Activated CD4-positive, alpha-beta T cell treated with anti-CD3 and anti-CD28 coated beads for 36 hours (primary cell): ENCODE measurements around the gene TTC39B. TPM values are rescaled to one million over a fixed set of nuclear protein-coding genes. Genes with fewer than 3 reads are reported as not detected.
"Not testable (repeated sequence)": the region's sequence is repeated elsewhere in the genome, so short reads cannot be mapped to it uniquely, and the experiment has no call there.

Experiments used
- ATAC-seq: fragments of 200-7000 bp; cut with Tn5 transposase; one replicate; pipeline ENCODE4 v1.10.0; 2021; ENCODE audit warnings: mild to moderate bottlenecking, moderate library complexity
- CTCF ChIA-PET: fragments of 350-600 bp; sonication (Branson Sonifier 250); formaldehyde crosslinking; loops from one replicate; lab custom pipeline; 2021; ENCODE audit warnings: antibody characterized with exemption; lab: Charles Lee
- POLR2A ChIA-PET: fragments of 350-600 bp; sonication (Branson Sonifier 250); formaldehyde crosslinking; loops from one replicate; lab custom pipeline; 2021; ENCODE audit warnings: antibody characterized with exemption, inconsistent platforms; lab: Charles Lee
- DNase-seq: peaks from one replicate; pipeline ENCODE4 v3.0.0-alpha.2; 2020
- H3K27ac Mint-ChIP-seq: one replicate; pipeline ENCODE4 v1.8.0; 2021; ENCODE audit warnings: mixed read lengths
- H3K27me3 Mint-ChIP-seq: one replicate; pipeline ENCODE4 v1.8.0; 2021; ENCODE audit warnings: mixed read lengths
- H3K36me3 Mint-ChIP-seq: one replicate; pipeline ENCODE4 v1.8.0; 2021; ENCODE audit warnings: low read depth, mixed read lengths
- H3K4me1 Mint-ChIP-seq: one replicate; pipeline ENCODE4 v1.8.0; 2021; ENCODE audit warnings: mixed read lengths
- H3K4me3 Mint-ChIP-seq: one replicate; pipeline ENCODE4 v1.8.0; 2021; ENCODE audit warnings: mild to moderate bottlenecking, moderate library complexity, mixed read lengths
- H3K9me3 Mint-ChIP-seq: one replicate; pipeline ENCODE4 v1.8.0; 2021; ENCODE audit warnings: low read depth, mixed read lengths
- intact Hi-C, 2 experiments: fragments of 100-400 bp; cut with DNase I in 1 of 2; cut with micrococcal nuclease in 1 of 2; formaldehyde crosslinking; loops; one replicate each; pipeline versions ENCODE4 v1.14.2 to v1.15.1; 2022 to 2024; cut with DNase I, micrococcal nuclease
- total RNA-seq, 2 experiments: library from RNA; stranded (reverse); gene quantifications; one replicate each; pipeline ENCODE4 v1.2.3, GENCODE V29; 2021

The TTC39B gene
- total RNA-seq, 2 experiments from 2014 or later = 26.4 to 34.4 TPM

- no peaks in the 10 kb centered on the region for H3K4me1 Mint-ChIP-seq
- DNase-seq (no peak), ATAC-seq (no peak)
- intact Hi-C loops = no loop called here
- H3K36me3 Mint-ChIP-seq = no peaks in the 10 kb centered on the region
- POLR2A ChIA-PET = no interaction called here
- H3K9me3 Mint-ChIP-seq = peaks cover 7% of the 10 kb centered on the region
- no peaks in the 10 kb centered on the region for H3K27me3 Mint-ChIP-seq
- H3K4me3 Mint-ChIP-seq = no peak overlapping the region
- no peak overlapping the region for H3K27ac Mint-ChIP-seq
- CTCF ChIA-PET = interaction anchor here (1.0 kb wide), 1 partner anchor 52 kb away, joined by 3 read pairs; no protein-coding TSS in a partner anchor
Observed at GRCh38 chr9:15329539-15330109, 22.6 kb upstream of the TTC39B start.

GRCh38 chr9:15328946-15329345 lies 21.9 kb upstream of the TTC39B start:
- CTCF ChIA-PET = interaction anchor here (1.0 kb wide), 1 partner anchor 51 kb away, joined by 3 read pairs; no protein-coding TSS in a partner anchor
- Mint-ChIP-seq H3K9me3 (peaks cover 7% of the 10 kb centered on the region), H3K4me1 (no peaks in the 10 kb centered on the region), H3K27me3 (no peaks in the 10 kb centered on the region), H3K27ac (no peak overlapping the region), H3K36me3 (no peaks in the 10 kb centered on the region), H3K4me3 (no peak overlapping the region)
- POLR2A ChIA-PET = no interaction called here
- intact Hi-C loops = no loop called here
- DNase-seq (no peak), ATAC-seq (no peak)

- POLR2A ChIA-PET, H3K4me1 Mint-ChIP-seq, H3K27ac Mint-ChIP-seq, CTCF ChIA-PET, H3K27me3 Mint-ChIP-seq, H3K4me3 Mint-ChIP-seq, H3K9me3 Mint-ChIP-seq, intact Hi-C loops, DNase-seq, H3K36me3 Mint-ChIP-seq, ATAC-seq: not testable (repeated sequence)
Observed at GRCh38 chr9:15322695-15323094, 15.7 kb upstream of the TTC39B start.

- H3K27ac Mint-ChIP-seq, H3K9me3 Mint-ChIP-seq, H3K4me3 Mint-ChIP-seq, ATAC-seq, intact Hi-C loops, H3K36me3 Mint-ChIP-seq, H3K27me3 Mint-ChIP-seq, H3K4me1 Mint-ChIP-seq, POLR2A ChIA-PET, DNase-seq: not testable (repeated sequence)
- CTCF ChIA-PET = interaction anchor here (0.6 to 1.5 kb wide), 2 partner anchors 9 to 33 kb away, joined by 3 read pairs; no protein-coding TSS in a partner anchor
Observed at GRCh38 chr9:15319661-15320060, 12.6 kb upstream of the TTC39B start.

- no peaks in the 10 kb centered on the region for H3K27me3 Mint-ChIP-seq
- intact Hi-C loops = no loop called here
- ChIA-PET POLR2A (no interaction called here), CTCF (interaction anchor here (0.7 to 1.7 kb wide), 3 partner anchors 11 to 86 kb away, joined by 3 to 8 read pairs (median 5); partner anchors contain the start of gene TTC39B)
- no peak overlapping the region for H3K4me3 Mint-ChIP-seq
- H3K27ac Mint-ChIP-seq = no peak overlapping the region
- ATAC-seq (peak; percentile 82), DNase-seq (no peak)
- H3K4me1 Mint-ChIP-seq = peaks cover 9% of the 10 kb centered on the region
- H3K36me3 Mint-ChIP-seq = no peaks in the 10 kb centered on the region
- peaks cover 9% of the 10 kb centered on the region for H3K9me3 Mint-ChIP-seq
Observed at GRCh38 chr9:15317836-15318235, 10.8 kb upstream of the TTC39B start.

- no peak overlapping the region for H3K4me3 Mint-ChIP-seq
- no peak for DNase-seq
- no peak for ATAC-seq
- intact Hi-C loops = loop anchor here (1.0 to 5.0 kb wide), 3 partner anchors 33 to 99 kb away; no protein-coding TSS in a partner anchor
- CTCF ChIA-PET = interaction anchor here (0.7 to 3.1 kb wide), 8 partner anchors 12 to 106 kb away, joined by 3 to 13 read pairs (median 6); no protein-coding TSS in a partner anchor
- H3K9me3 Mint-ChIP-seq = peaks cover 9% of the 10 kb centered on the region
- no peaks in the 10 kb centered on the region for H3K27me3 Mint-ChIP-seq
- H3K36me3 Mint-ChIP-seq = peaks cover 2% of the 10 kb centered on the region
- POLR2A ChIA-PET = interaction anchor here (0.6 kb wide), 2 partner anchors 107 to 299 kb away, joined by 3 to 7 read pairs; no protein-coding TSS in a partner anchor
- H3K27ac Mint-ChIP-seq = peak overlapping the region; percentile 6
- H3K4me1 Mint-ChIP-seq = peaks cover 40% of the 10 kb centered on the region
Observed at GRCh38 chr9:15311607-15312006, 4.6 kb upstream of the TTC39B start.

GRCh38 chr9:15310107-15310850 lies 3.3 kb upstream of the TTC39B start:
- H3K27ac Mint-ChIP-seq = peak overlapping the region; percentile 76
- peak overlapping the region; percentile 20 for H3K4me3 Mint-ChIP-seq
- ChIA-PET POLR2A (interaction anchor here (0.5 to 1.4 kb wide), 5 partner anchors 9 to 210 kb away, joined by 3 to 7 read pairs (median 4); no protein-coding TSS in a partner anchor), CTCF (interaction anchor here (0.7 to 3.1 kb wide), 10 partner anchors 9 to 429 kb away, joined by 3 to 13 read pairs (median 5); no protein-coding TSS in a partner anchor)
- ATAC-seq = peak; percentile 74
- H3K27me3 Mint-ChIP-seq = no peaks in the 10 kb centered on the region
- peaks cover 8% of the 10 kb centered on the region for H3K36me3 Mint-ChIP-seq
- DNase-seq = peak; percentile 40
- intact Hi-C loops = loop anchor here (1.0 to 5.0 kb wide), 3 partner anchors 11 to 98 kb away; no protein-coding TSS in a partner anchor
- peaks cover 48% of the 10 kb centered on the region for H3K4me1 Mint-ChIP-seq
- H3K9me3 Mint-ChIP-seq = peaks cover 9% of the 10 kb centered on the region

GRCh38 chr9:15308511-15308910 lies 1.5 kb upstream of the TTC39B start:
- ATAC-seq (no peak), DNase-seq (no peak)
- Mint-ChIP-seq H3K27ac (peak overlapping the region; percentile 47), H3K27me3 (no peaks in the 10 kb centered on the region), H3K4me3 (no peak overlapping the region), H3K9me3 (peaks cover 4% of the 10 kb centered on the region), H3K36me3 (peaks cover 16% of the 10 kb centered on the region), H3K4me1 (peaks cover 61% of the 10 kb centered on the region)
- POLR2A ChIA-PET = no interaction called here
- CTCF ChIA-PET = interaction anchor here (0.6 to 1.1 kb wide), 3 partner anchors 31 to 97 kb away, joined by 3 to 4 read pairs (median 3); no protein-coding TSS in a partner anchor
- intact Hi-C loops = loop anchor here in 1 of 2 experiments (10.0 kb wide), 1 partner anchor 984 kb away; no protein-coding TSS in a partner anchor

- no peak for DNase-seq
- no peaks in the 10 kb centered on the region for H3K27me3 Mint-ChIP-seq
- H3K36me3 Mint-ChIP-seq = peaks cover 16% of the 10 kb centered on the region
- H3K4me1 Mint-ChIP-seq = peaks cover 59% of the 10 kb centered on the region
- intact Hi-C loops = loop anchor here (2.0 to 10.0 kb wide), 3 partner anchors 15 to 983 kb away; no protein-coding TSS in a partner anchor
- ATAC-seq = no peak
- peak overlapping the region; percentile 85 for H3K27ac Mint-ChIP-seq
- H3K9me3 Mint-ChIP-seq = no peaks in the 10 kb centered on the region
- ChIA-PET CTCF (interaction anchor here (0.8 to 2.1 kb wide), 4 partner anchors 10 to 97 kb away, joined by 3 to 8 read pairs (median 4); no protein-coding TSS in a partner anchor), POLR2A (interaction anchor here (1.2 kb wide), 1 partner anchor 11 kb away, joined by 5 read pairs; no protein-coding TSS in a partner anchor)
- H3K4me3 Mint-ChIP-seq = peak overlapping the region; percentile 98
Observed at GRCh38 chr9:15307523-15307841, 466 bp upstream of the TTC39B start.

- ATAC-seq = peak; percentile 18
- intact Hi-C loops = loop anchor here (1.0 to 10.0 kb wide), 5 partner anchors 10 to 981 kb away; partner anchors contain the start of gene SNAPC3 (in 1 of the 2)
- peak overlapping the region; percentile 98 for H3K4me3 Mint-ChIP-seq
- peak; percentile 68 for DNase-seq
- peaks cover 16% of the 10 kb centered on the region for H3K36me3 Mint-ChIP-seq
- peaks cover 57% of the 10 kb centered on the region for H3K4me1 Mint-ChIP-seq
- POLR2A ChIA-PET = interaction anchor here (0.8 to 1.2 kb wide), 2 partner anchors 10 to 206 kb away, joined by 5 read pairs; no protein-coding TSS in a partner anchor
- no peaks in the 10 kb centered on the region for H3K9me3 Mint-ChIP-seq
- peak overlapping the region; percentile 87 for H3K27ac Mint-ChIP-seq
- CTCF ChIA-PET = interaction anchor here (1.2 to 2.5 kb wide), 3 partner anchors 12 to 27 kb away, joined by 3 to 11 read pairs (median 8); no protein-coding TSS in a partner anchor
- H3K27me3 Mint-ChIP-seq = no peaks in the 10 kb centered on the region
Observed at GRCh38 chr9:15306068-15306756, 804 bp downstream of the TTC39B start.
